H9 (cell line): ENCODE results near the gene TMEM91. TPM values are rescaled to one million over a fixed set of nuclear protein-coding genes. Genes with fewer than 3 reads are reported as not detected.

ENCODE experiments used
- DNase-seq: peaks from one replicate; pipeline ENCODE4 v3.0.0-alpha.2; 2017
- H2AFZ ChIP-seq: one replicate; pipeline ENCODE4 v1.6.1; 2013; ENCODE audit warnings: mild to moderate bottlenecking, low read length, control low read depth, moderate library complexity
- H2AK5ac ChIP-seq: 2 replicates; pipeline ENCODE4 v1.6.1; 2013; ENCODE audit warnings: low read length, control low read depth, mixed read lengths; ENCODE audit not compliant: insufficient read length
- H2BK120ac ChIP-seq: one replicate; pipeline ENCODE4 v1.6.1; 2013; ENCODE audit warnings: low read depth, mild to moderate bottlenecking, low read length, control low read depth, inconsistent platforms; ENCODE audit not compliant: poor library complexity, severe bottlenecking
- H2BK12ac ChIP-seq: 2 replicates; pipeline ENCODE4 v1.6.1; 2013; ENCODE audit warnings: low read length, control low read depth, mixed read lengths, low read depth; ENCODE audit not compliant: insufficient read length
- H2BK15ac ChIP-seq: 2 replicates; pipeline ENCODE4 v1.6.1; 2013; ENCODE audit warnings: low read depth, low read length, control low read depth
- H2BK20ac ChIP-seq: one replicate; pipeline ENCODE4 v1.6.1; 2013; ENCODE audit warnings: low read depth, mild to moderate bottlenecking, low read length, control low read depth, inconsistent platforms; ENCODE audit not compliant: poor library complexity, severe bottlenecking
- H2BK5ac ChIP-seq: 2 replicates; pipeline ENCODE4 v1.6.1; 2013; ENCODE audit warnings: low read length, control low read depth, mixed read lengths; ENCODE audit not compliant: insufficient read length
- H3K14ac ChIP-seq: 2 replicates; pipeline ENCODE4 v1.6.1; 2013; ENCODE audit warnings: low read length, control low read depth; ENCODE audit not compliant: insufficient read depth
- H3K18ac ChIP-seq: 2 replicates; pipeline ENCODE4 v1.6.1; 2013; ENCODE audit warnings: low read depth, mild to moderate bottlenecking, mixed read lengths, low read length, control low read depth; ENCODE audit not compliant: insufficient read length
- H3K23ac ChIP-seq: 2 replicates; pipeline ENCODE4 v1.6.1; 2013; ENCODE audit warnings: low read length, control low read depth, mixed read lengths, low read depth; ENCODE audit not compliant: insufficient read length
- H3K23me2 ChIP-seq: 2 replicates; pipeline ENCODE4 v1.6.1; 2013; ENCODE audit warnings: low read depth, mild to moderate bottlenecking, mixed read lengths, low read length, control low read depth; ENCODE audit not compliant: insufficient read length, poor library complexity, severe bottlenecking
- H3K27ac ChIP-seq: 2 replicates; pipeline ENCODE4 v1.5.1; 2013; ENCODE audit warnings: low read length, control low read depth, mixed read lengths, low read depth; ENCODE audit not compliant: insufficient read length
- H3K27me3 ChIP-seq: 2 replicates; pipeline ENCODE4 v1.6.1; 2013; ENCODE audit warnings: low read length, control low read depth, inconsistent platforms; ENCODE audit not compliant: insufficient read depth
- H3K4ac ChIP-seq: 2 replicates; pipeline ENCODE4 v1.6.1; 2013; ENCODE audit warnings: low read depth, mild to moderate bottlenecking, control low read depth, inconsistent platforms, low read length, moderate library complexity
- H3K4me1 ChIP-seq: 2 replicates; pipeline ENCODE4 v1.6.1; 2013; ENCODE audit warnings: low read length, control low read depth, inconsistent platforms; ENCODE audit not compliant: insufficient read depth
- H3K4me2 ChIP-seq: 2 replicates; pipeline ENCODE4 v1.6.1; 2013; ENCODE audit warnings: low read length, control low read depth, mixed read lengths; ENCODE audit not compliant: insufficient read length, insufficient read depth
- H3K56ac ChIP-seq: 2 replicates; pipeline ENCODE4 v1.6.1; 2013; ENCODE audit warnings: low read depth, mild to moderate bottlenecking, mixed read lengths, low read length, control low read depth; ENCODE audit not compliant: insufficient read length
- H3K79me1 ChIP-seq: 2 replicates; pipeline ENCODE4 v1.6.1; 2013; ENCODE audit warnings: low read depth, mild to moderate bottlenecking, moderate library complexity, low read length, control low read depth, inconsistent platforms; ENCODE audit not compliant: insufficient read depth, poor library complexity, severe bottlenecking
- H3K79me2 ChIP-seq: 2 replicates; pipeline ENCODE4 v1.6.1; 2013; ENCODE audit warnings: low read length, control low read depth, inconsistent platforms; ENCODE audit not compliant: insufficient read depth
- H3K9ac ChIP-seq: 2 replicates; pipeline ENCODE4 v1.6.1; 2013; ENCODE audit warnings: low read length, control low read depth, mixed read lengths; ENCODE audit not compliant: insufficient read length; ENCODE audit errors: extremely low read depth
- H3K9me3 ChIP-seq: one replicate; pipeline ENCODE4 v1.6.1; 2013; ENCODE audit warnings: low read depth, low read length, inconsistent platforms; ENCODE audit not compliant: control insufficient read depth
- H3T11ph ChIP-seq: one replicate; pipeline ENCODE4 v1.6.1; 2013; ENCODE audit warnings: mild to moderate bottlenecking, low read length, control low read depth, inconsistent platforms
- H4K20me1 ChIP-seq: one replicate; pipeline ENCODE4 v1.6.1; 2013; ENCODE audit not compliant: control insufficient read depth, insufficient read length, insufficient read depth
- H4K5ac ChIP-seq: 2 replicates; pipeline ENCODE4 v1.6.1; 2013; ENCODE audit warnings: low read depth, mild to moderate bottlenecking, mixed read lengths, low read length, control low read depth; ENCODE audit not compliant: insufficient read length
- H4K8ac ChIP-seq: replicated peaks from 2 replicates; pipeline ENCODE4 v1.6.1; 2013; ENCODE audit warnings: low read length, control low read depth, mixed read lengths, low read depth; ENCODE audit not compliant: insufficient read length
- H4K91ac ChIP-seq: 2 replicates; pipeline ENCODE4 v1.6.1; 2013; ENCODE audit warnings: low read depth, mild to moderate bottlenecking, moderate library complexity, mixed read lengths, low read length, control low read depth; ENCODE audit not compliant: insufficient read length
- H3K27ac Mint-ChIP-seq, 3 experiments: 2 replicates in 2 of 3; 3 replicates in 1 of 3; pipeline ENCODE4 v1.8.0; 2020 to 2021; ENCODE audit warnings: mixed read lengths in 3 of 3, mild to moderate bottlenecking in 1 of 3, moderate library complexity in 1 of 3
- H3K27me3 Mint-ChIP-seq: 2 replicates; pipeline ENCODE4 v1.8.0; 2021; ENCODE audit warnings: low read depth, mild to moderate bottlenecking, moderate library complexity, mixed read lengths
- H3K36me3 Mint-ChIP-seq, 3 experiments: 2 replicates in 2 of 3; 3 replicates in 1 of 3; pipeline ENCODE4 v1.8.0; 2020 to 2021; ENCODE audit warnings: low read depth in 3 of 3, mixed read lengths in 3 of 3; ENCODE audit not compliant: insufficient read depth in 1 of 3
- H3K4me1 Mint-ChIP-seq, 2 experiments: 2 replicates each; pipeline ENCODE4 v1.8.0; 2020; ENCODE audit warnings: mixed read lengths in 2 of 2
- H3K4me3 Mint-ChIP-seq, 2 experiments: 2 replicates in 1 of 2; 3 replicates in 1 of 2; pipeline ENCODE4 v1.8.0; 2020 to 2021; ENCODE audit warnings: mild to moderate bottlenecking in 2 of 2, mixed read lengths in 2 of 2, moderate library complexity in 1 of 2
- H3K9me3 Mint-ChIP-seq, 2 experiments: 2 replicates in 1 of 2; 3 replicates in 1 of 2; pipeline ENCODE4 v1.8.0; 2020; ENCODE audit warnings: mild to moderate bottlenecking in 2 of 2, mixed read lengths in 2 of 2, moderate library complexity in 1 of 2
- WGBS: extraction: QIAGEN DNeasy Blood & Tissue Kit; methylation state at CpG from one replicate; pipeline ENCODE4 v1.1.7; 2013; ENCODE audit warnings: missing lambda C conversion rate, low lambda C conversion rate, mixed read lengths; ENCODE audit not compliant: insufficient read length; ENCODE audit errors: extremely low coverage; 5-methylcytosine and 5-hydroxymethylcytosine counted together
- total RNA-seq: library from RNA; stranded (reverse); gene quantifications from 2 replicates; pipeline ENCODE4 v1.2.1, GENCODE V29; 2021
- TF ChIP-seq, protein P1 (sequence below): fragments of 200-600 bp; sonication (generic); conservative IDR thresholded peaks from 3 replicates; pipeline ENCODE4 v1.8.0; 2021; ENCODE audit warnings: antibody characterized with exemption, mild to moderate bottlenecking

Gene TMEM91
- total RNA-seq, 1 experiment from 2014 or later: 5.7 TPM

- Histone ChIP-seq H2BK120ac (no peak overlapping the region), H2AK5ac (no peak overlapping the region), H3T11ph (no peak overlapping the region), H3K4ac (no peak overlapping the region), H2BK20ac (no peak overlapping the region), H3K79me1 (no peaks in the 10 kb centered on the region), H3K56ac (no peak overlapping the region), H2BK12ac (no peak overlapping the region), H2BK15ac (no peak overlapping the region), H2AFZ (no peak overlapping the region), H3K9ac (no peak overlapping the region), H3K27me3 (peaks cover 10% of the 10 kb centered on the region; the same call in 1 of the 2 replicates), H3K14ac (no peak overlapping the region), H3K9me3 (no peaks in the 10 kb centered on the region), H4K91ac (no peak overlapping the region), H4K5ac (no peak overlapping the region), H4K8ac (no peak overlapping the region), H2BK5ac (no peak overlapping the region), H3K27ac (no peak overlapping the region), H3K23me2 (peaks cover 26% of the 10 kb centered on the region), H4K20me1 (no peaks in the 10 kb centered on the region), H3K79me2 (no peaks in the 10 kb centered on the region), H3K23ac (no peak overlapping the region), H3K4me2 (peak overlapping the region; percentile 63), H3K18ac (no peak overlapping the region), H3K4me1 (no peaks in the 10 kb centered on the region; the same call in 1 of the 2 replicates)
- TF ChIP-seq, protein P1, sequence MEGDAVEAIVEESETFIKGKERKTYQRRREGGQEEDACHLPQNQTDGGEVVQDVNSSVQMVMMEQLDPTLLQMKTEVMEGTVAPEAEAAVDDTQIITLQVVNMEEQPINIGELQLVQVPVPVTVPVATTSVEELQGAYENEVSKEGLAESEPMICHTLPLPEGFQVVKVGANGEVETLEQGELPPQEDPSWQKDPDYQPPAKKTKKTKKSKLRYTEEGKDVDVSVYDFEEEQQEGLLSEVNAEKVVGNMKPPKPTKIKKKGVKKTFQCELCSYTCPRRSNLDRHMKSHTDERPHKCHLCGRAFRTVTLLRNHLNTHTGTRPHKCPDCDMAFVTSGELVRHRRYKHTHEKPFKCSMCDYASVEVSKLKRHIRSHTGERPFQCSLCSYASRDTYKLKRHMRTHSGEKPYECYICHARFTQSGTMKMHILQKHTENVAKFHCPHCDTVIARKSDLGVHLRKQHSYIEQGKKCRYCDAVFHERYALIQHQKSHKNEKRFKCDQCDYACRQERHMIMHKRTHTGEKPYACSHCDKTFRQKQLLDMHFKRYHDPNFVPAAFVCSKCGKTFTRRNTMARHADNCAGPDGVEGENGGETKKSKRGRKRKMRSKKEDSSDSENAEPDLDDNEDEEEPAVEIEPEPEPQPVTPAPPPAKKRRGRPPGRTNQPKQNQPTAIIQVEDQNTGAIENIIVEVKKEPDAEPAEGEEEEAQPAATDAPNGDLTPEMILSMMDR: no peak
- Mint-ChIP-seq H3K4me1 (peaks cover 20 to 22% of the 10 kb centered on the region in 2 experiments), H3K36me3 (peaks cover 0 to 24% (median 5%) of the 10 kb centered on the region in 3 experiments; a peak in 4 of 7 replicates), H3K27me3 (peaks cover 39% of the 10 kb centered on the region), H3K27ac (no peak overlapping the region), H3K4me3 (peak overlapping the region; percentile 75 to 93), H3K9me3 (no peaks in the 10 kb centered on the region; a peak in 1 of 5 replicates)
- WGBS: no CpG with 5 or more reads among the region's 58 CpGs
- peak; percentile 44 for DNase-seq
These were observed 24.7 kb upstream of the TMEM91 start for GRCh38 chr19:41351339-41352245.
